Stromal cell of bone marrow (primary cell): Measurements from ENCODE around the gene CDK4.
A peak's percentile ranks its signal among the peaks of the same experiment; 100 is the strongest.

Experiments
- DNase-seq: peaks from one replicate; pipeline ENCODE4 v3.0.0-alpha.2; 2012; ENCODE audit warnings: low read depth

CDK4 gene

GRCh38 chr12:57755454-57756372 lies 3.6 kb upstream of the CDK4 start:
- DNase-seq: no peak

GRCh38 chr12:57755194-57755453 lies 3.0 kb upstream of the CDK4 start:
- no peak for DNase-seq

- no peak for DNase-seq
Observed at GRCh38 chr12:57754411-57755193, 2.5 kb upstream of the CDK4 start, which contains the start of gene MARCHF9. Gene MARCHF9, plus strand, starts transcription at chr12:57755103. Its CDS starts 426 bp downstream, at chr12:57755529.

GRCh38 chr12:57753756-57754337 lies 1.7 kb upstream of the CDK4 start:
- DNase-seq: no peak

GRCh38 chr12:57752668-57753000 lies 524 bp upstream of the CDK4 start:
- no peak for DNase-seq

- no peak for DNase-seq
Observed at GRCh38 chr12:57751432-57751787, 700 bp downstream of the CDK4 start.

- no peak for DNase-seq
Observed at GRCh38 chr12:57750561-57751431, 1.3 kb downstream of the CDK4 start.

- DNase-seq: no peak
Observed at GRCh38 chr12:57749061-57749460, 3.0 kb downstream of the CDK4 start.

GRCh38 chr12:57746025-57746424 lies 6.1 kb downstream of the CDK4 start:
- DNase-seq: no peak

- DNase-seq: no peak
Observed at GRCh38 chr12:57745485-57745881, 6.6 kb downstream of the CDK4 start.

GRCh38 chr12:57744777-57745484 lies 7.2 kb downstream of the CDK4 start, which contains the start of gene TSPAN31:
Gene TSPAN31, plus strand, starts transcription at chr12:57745039. Its CDS starts 116 bp downstream, at chr12:57745155.
- peak; percentile 99 for DNase-seq

- peak; percentile 79 for DNase-seq
Observed at GRCh38 chr12:57744194-57744776, 7.8 kb downstream of the CDK4 start.

GRCh38 chr12:57743769-57744168 lies 8.3 kb downstream of the CDK4 start:
- no peak for DNase-seq

- DNase-seq: no peak
Observed at GRCh38 chr12:57741844-57742738, 10.0 kb downstream of the CDK4 start.

GRCh38 chr12:57741413-57741789 lies 10.7 kb downstream of the CDK4 start:
- DNase-seq: no peak

GRCh38 chr12:57740656-57741412 lies 11.3 kb downstream of the CDK4 start:
- DNase-seq: no peak

GRCh38 chr12:57739914-57740538 lies 12.1 kb downstream of the CDK4 start:
- DNase-seq: no peak

GRCh38 chr12:57739387-57739786 lies 12.7 kb downstream of the CDK4 start:
- no peak for DNase-seq
